Heart left ventricle (tissue), 13 donors: ENCODE results near the gene PRDM16.

Experiments
- POLR2A ChIP-seq, 2 donors: fragments of 450-650 bp; IDR thresholded peaks; one replicate each; pipeline ENCODE4 v1.6.1; 2017; ENCODE audit warnings: antibody characterized with exemption in 2 of 2, mild to moderate bottlenecking in 2 of 2, moderate library complexity in 2 of 2
- TF ChIP-seq, protein P1 (sequence below), 12 donors: fragments of 200-600 bp; sonication (generic) in 4 of 12; IDR thresholded peaks; one replicate each; pipeline versions ENCODE4 v1.5.0 to v1.8.0; 2018 to 2022; ENCODE audit warnings: antibody characterized with exemption in 12 of 12, mild to moderate bottlenecking in 5 of 12
- donor health status: ischemic (EF 13 %, LVEDD 7.1; RV severe dilation, severe dysfunction).
- donor health status: DM: no; HTN: yes; CAD: no.
- donor health status: DM: no; HTN: no; CAD: no.
- donor health status: ischemic (EF 25% LVEDD 6.9; RV normal size, moderate dysfunction).
- donor health status: ischemic (EF 25% LVEDD 5.7; RV mildly dilated, moderate dysfunction).
- donor health status: ischemic (EF 35%, LVEDD 5.7; RV mildly dilated, moderate dysfunction).
- donor health status: nonischemic (EF 11% LVEDD 7.7; RV severe dilation, severe dysfunction).
- donor health status: DM: yes; HTN: yes; CAD: no.
- donor health status: PGD.
- donor health status: ischemic (EF 29% LVEDD 5.4; RV normal size, mild dysfunction).
- donor health status: nonischemic (EF 23%, LVEDD 6.1; RV moderate dilation, normal function).

DNA sequence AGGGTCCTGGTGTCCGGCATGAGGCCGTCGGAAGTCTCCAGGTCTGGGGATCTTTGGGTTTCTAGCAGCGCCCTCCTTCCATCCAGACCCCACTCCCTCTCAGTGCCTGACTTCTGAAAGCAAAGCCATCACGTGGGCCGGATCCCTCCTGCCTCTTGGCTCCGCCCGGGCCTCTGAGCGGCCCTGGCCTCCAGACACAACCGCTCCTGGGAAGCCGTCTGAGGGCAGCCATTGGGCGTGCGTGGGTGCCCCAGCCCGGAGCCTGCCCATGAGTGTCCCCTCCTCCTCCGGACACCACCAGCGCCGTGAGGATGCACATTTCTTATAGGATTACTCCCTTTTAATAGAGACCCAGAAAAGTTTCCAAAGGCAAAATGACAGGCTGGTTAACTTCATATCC, 248.5 kb downstream of the PRDM16 start:
- TF ChIP-seq, protein P1, sequence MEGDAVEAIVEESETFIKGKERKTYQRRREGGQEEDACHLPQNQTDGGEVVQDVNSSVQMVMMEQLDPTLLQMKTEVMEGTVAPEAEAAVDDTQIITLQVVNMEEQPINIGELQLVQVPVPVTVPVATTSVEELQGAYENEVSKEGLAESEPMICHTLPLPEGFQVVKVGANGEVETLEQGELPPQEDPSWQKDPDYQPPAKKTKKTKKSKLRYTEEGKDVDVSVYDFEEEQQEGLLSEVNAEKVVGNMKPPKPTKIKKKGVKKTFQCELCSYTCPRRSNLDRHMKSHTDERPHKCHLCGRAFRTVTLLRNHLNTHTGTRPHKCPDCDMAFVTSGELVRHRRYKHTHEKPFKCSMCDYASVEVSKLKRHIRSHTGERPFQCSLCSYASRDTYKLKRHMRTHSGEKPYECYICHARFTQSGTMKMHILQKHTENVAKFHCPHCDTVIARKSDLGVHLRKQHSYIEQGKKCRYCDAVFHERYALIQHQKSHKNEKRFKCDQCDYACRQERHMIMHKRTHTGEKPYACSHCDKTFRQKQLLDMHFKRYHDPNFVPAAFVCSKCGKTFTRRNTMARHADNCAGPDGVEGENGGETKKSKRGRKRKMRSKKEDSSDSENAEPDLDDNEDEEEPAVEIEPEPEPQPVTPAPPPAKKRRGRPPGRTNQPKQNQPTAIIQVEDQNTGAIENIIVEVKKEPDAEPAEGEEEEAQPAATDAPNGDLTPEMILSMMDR (IDR thresholded peaks at IDR 0.05), result no peak
- no peak for TF ChIP-seq POLR2A (IDR thresholded peaks at IDR 0.05)
